ENCODE data around the gene ANXA3. TPM values are rescaled to one million over a fixed set of nuclear protein-coding genes. Genes with fewer than 3 reads are reported as not detected.

ANXA3 gene
- total RNA-seq, 1 experiment from 2014 or later = 12.0 TPM

DNA sequence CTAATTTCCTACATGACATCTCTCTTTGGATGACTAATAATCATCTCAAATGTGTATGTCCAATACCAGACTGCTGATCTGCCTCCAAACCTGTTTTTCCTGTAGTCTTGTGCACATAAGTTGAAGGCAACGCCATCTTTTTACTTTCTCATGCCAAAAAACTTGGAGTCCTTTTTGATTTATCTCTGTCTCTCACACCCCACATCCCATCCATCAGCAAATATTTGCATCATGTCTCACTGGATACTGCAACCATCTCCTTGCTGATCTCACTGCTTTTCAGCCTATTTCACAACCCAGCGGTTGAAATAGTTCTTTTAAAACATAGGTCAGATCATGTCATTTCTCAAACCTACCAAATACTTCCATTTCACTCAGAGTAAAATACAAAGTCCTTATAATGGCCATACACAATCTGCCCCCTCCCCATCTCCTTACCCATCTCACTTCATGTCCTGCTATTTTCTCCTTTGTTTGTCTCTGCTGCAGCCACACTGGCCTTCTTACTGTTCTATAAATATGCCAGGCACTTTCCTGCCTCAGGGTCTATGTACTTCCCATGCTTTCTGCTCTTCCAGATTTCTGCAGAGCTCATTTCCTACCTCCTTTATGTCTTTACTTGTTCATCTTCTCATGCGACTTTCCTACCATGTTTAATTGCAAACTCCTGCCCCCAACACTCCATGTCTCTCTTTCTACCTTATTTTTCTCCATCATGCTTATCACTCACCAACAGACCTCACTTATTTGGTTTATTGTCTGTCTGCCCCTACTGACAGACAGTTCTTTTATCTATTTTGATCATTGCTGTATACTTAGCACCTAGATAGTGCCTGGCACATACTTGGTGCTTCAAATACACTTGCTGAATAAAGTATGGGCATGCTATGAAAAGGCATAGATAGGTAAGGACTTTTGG is 98.8 kb downstream of the ANXA3 start:
- ChIA-PET CTCF (no interaction called here), POLR2A (no interaction called here)
- DNase-seq (ENCODE audit: low spot score) (no peak), ATAC-seq (no peak)
- no peaks in the 10 kb centered on the region for H3K9me3 Mint-ChIP-seq
- H3K4me1 Mint-ChIP-seq = peaks cover 9% of the 10 kb centered on the region
- no peak overlapping the region for H3K27ac Mint-ChIP-seq
- no peak overlapping the region for H3K4me3 Mint-ChIP-seq
- no peaks in the 10 kb centered on the region for H3K36me3 Mint-ChIP-seq
- TF ChIP-seq NFATC4 (CRISPR knock-in tag; IDR thresholded peaks at IDR 0.05) = no peak
- TF ChIP-seq ZNF121 (CRISPR knock-in tag; IDR thresholded peaks at IDR 0.05) = no peak
- TF ChIP-seq JAZF1 (CRISPR knock-in tag; IDR thresholded peaks at IDR 0.05) = no peak
- no peak for TF ChIP-seq ZNF423 (CRISPR knock-in tag; IDR thresholded peaks at IDR 0.05)
- no peak for TF ChIP-seq HMGA2 (CRISPR knock-in tag; IDR thresholded peaks at IDR 0.05)
- TF ChIP-seq ESRRA (CRISPR knock-in tag; IDR thresholded peaks at IDR 0.05; ENCODE audit: borderline replicate concordance) = no peak
- no peak for TF ChIP-seq KAT7 (CRISPR knock-in tag; IDR thresholded peaks at IDR 0.05; ENCODE audit: borderline replicate concordance)
- no peak for TF ChIP-seq TEAD4 (CRISPR knock-in tag; IDR thresholded peaks at IDR 0.05)
- TF ChIP-seq ATF2 (CRISPR knock-in tag; IDR thresholded peaks at IDR 0.05; ENCODE audit: borderline replicate concordance, low read depth) = no peak
- TF ChIP-seq E2F5 (CRISPR knock-in tag; IDR thresholded peaks at IDR 0.05) = no peak
- TF ChIP-seq CREB1 (CRISPR knock-in tag; IDR thresholded peaks at IDR 0.05) = no peak
- no peak for TF ChIP-seq SP1 (CRISPR knock-in tag; conservative IDR thresholded peaks at IDR 0.05)
- TF ChIP-seq, protein P1, sequence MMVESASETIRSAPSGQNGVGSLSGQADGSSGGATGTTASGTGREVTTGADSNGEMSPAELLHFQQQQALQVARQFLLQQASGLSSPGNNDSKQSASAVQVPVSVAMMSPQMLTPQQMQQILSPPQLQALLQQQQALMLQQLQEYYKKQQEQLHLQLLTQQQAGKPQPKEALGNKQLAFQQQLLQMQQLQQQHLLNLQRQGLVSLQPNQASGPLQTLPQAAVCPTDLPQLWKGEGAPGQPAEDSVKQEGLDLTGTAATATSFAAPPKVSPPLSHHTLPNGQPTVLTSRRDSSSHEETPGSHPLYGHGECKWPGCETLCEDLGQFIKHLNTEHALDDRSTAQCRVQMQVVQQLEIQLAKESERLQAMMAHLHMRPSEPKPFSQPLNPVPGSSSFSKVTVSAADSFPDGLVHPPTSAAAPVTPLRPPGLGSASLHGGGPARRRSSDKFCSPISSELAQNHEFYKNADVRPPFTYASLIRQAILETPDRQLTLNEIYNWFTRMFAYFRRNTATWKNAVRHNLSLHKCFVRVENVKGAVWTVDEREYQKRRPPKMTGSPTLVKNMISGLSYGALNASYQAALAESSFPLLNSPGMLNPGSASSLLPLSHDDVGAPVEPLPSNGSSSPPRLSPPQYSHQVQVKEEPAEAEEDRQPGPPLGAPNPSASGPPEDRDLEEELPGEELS (CRISPR knock-in tag; IDR thresholded peaks at IDR 0.05) = no peak
- no peaks in the 10 kb centered on the region; the same call in 1 of the 2 replicates for H3K27me3 Mint-ChIP-seq (ENCODE audit: low read depth)

DNA sequence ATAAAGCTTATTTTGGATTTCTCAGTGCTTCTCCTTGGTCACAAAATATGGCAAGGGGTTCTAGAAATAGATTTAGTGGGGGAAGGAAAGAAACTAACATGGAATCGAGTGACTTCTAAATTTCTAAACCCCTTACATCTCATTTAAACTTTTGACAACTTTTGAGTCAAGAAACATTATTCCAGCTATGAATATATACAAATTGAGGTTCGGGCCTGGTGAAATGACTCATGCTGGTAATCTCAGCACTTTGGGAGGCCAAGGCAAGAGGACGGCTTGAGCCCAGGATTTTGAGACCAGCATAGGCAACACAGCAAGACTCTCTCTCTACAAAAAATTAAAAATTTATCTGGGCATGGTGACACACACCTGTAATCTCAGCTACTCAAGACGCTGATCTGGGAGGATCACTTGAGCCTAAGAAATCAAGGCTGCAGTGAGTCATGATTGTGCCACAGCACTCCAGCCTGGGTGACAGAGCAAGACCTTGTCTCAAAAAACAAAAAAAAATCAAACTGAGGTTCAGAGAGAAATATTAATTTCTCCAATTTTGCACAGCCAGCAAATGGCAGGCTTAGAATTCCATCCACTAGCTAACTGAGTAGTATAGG is 99.8 kb downstream of the ANXA3 start:
- CTCF ChIA-PET = no interaction called here
- H3K4me1 Mint-ChIP-seq = peaks cover 2% of the 10 kb centered on the region

More for the DNA sequence above, 99.8 kb downstream of the ANXA3 start:
- DNase-seq (ENCODE audit: low spot score) (no peak), ATAC-seq (no peak)
- Mint-ChIP-seq H3K4me3 (no peak overlapping the region), H3K9me3 (no peaks in the 10 kb centered on the region), H3K36me3 (no peaks in the 10 kb centered on the region), H3K27ac (no peak overlapping the region), H3K27me3 (ENCODE audit: low read depth) (no peaks in the 10 kb centered on the region; the same call in 1 of the 2 replicates)
- POLR2A ChIA-PET = no interaction called here
- TF ChIP-seq, protein P1 (CRISPR knock-in tag; IDR thresholded peaks at IDR 0.05) = no peak
- TF ChIP-seq ZNF219 (CRISPR knock-in tag; IDR thresholded peaks at IDR 0.05; ENCODE audit: borderline replicate concordance) (no peak), ZNF232 (CRISPR knock-in tag; IDR thresholded peaks at IDR 0.05) (no peak), CBFB (CRISPR knock-in tag; IDR thresholded peaks at IDR 0.05; ENCODE audit: low read depth) (no peak), MXD4 (CRISPR knock-in tag; IDR thresholded peaks at IDR 0.05; ENCODE audit: borderline replicate concordance) (no peak), ZNF423 (CRISPR knock-in tag; IDR thresholded peaks at IDR 0.05) (no peak), NFE2L1 (CRISPR knock-in tag; IDR thresholded peaks at IDR 0.05) (no peak)
